Parathyroid adenoma (tissue), 2 donors: ENCODE data around the gene PAX2.
A peak's percentile ranks its signal among the peaks of the same experiment; 100 is the strongest.

Experiments
- H2AFZ ChIP-seq: fragments of 300-600 bp; sonication (generic); one replicate; pipeline ENCODE4 v1.7.0; 2017; ENCODE audit warnings: antibody characterized with exemption, mild to moderate bottlenecking
- H3K27ac ChIP-seq: fragments of 300-600 bp; sonication (generic); one replicate; pipeline ENCODE4 v1.7.0; 2017
- H3K27me3 ChIP-seq: fragments of 300-600 bp; sonication (generic); one replicate; pipeline ENCODE4 v1.7.0; 2017; ENCODE audit warnings: low read length; ENCODE audit not compliant: control insufficient read depth, insufficient read depth
- H3K36me3 ChIP-seq: fragments of 300-600 bp; sonication (generic); one replicate; pipeline ENCODE4 v1.7.0; 2017; ENCODE audit warnings: low read length; ENCODE audit not compliant: control insufficient read depth, insufficient read depth
- H3K4me1 ChIP-seq: fragments of 300-600 bp; sonication (generic); one replicate; pipeline ENCODE4 v1.7.0; 2017; ENCODE audit warnings: control low read depth
- H3K4me2 ChIP-seq: fragments of 300-600 bp; sonication (generic); one replicate; pipeline ENCODE4 v1.7.0; 2017; ENCODE audit warnings: low read length
- H3K4me3 ChIP-seq: fragments of 300-600 bp; sonication (generic); one replicate; pipeline ENCODE4 v1.7.0; 2017; ENCODE audit warnings: low read depth, low read length
- H3K79me2 ChIP-seq: fragments of 300-600 bp; sonication (generic); one replicate; pipeline ENCODE4 v1.7.0; 2017; ENCODE audit warnings: control low read depth
- H3K9ac ChIP-seq: fragments of 300-600 bp; sonication (generic); one replicate; pipeline ENCODE4 v1.7.0; 2017; ENCODE audit warnings: mild to moderate bottlenecking
- H3K9me3 ChIP-seq: fragments of 300-600 bp; sonication (generic); one replicate; pipeline ENCODE4 v1.7.0; 2017; ENCODE audit warnings: low read length; ENCODE audit not compliant: control insufficient read depth
- CTCF ChIP-seq: fragments of 300-600 bp; sonication (generic); IDR thresholded peaks from one replicate; pipeline ENCODE4 v1.7.0; 2017; ENCODE audit warnings: antibody characterized with exemption, mild to moderate bottlenecking
- donor health status: primary hyperparathyroidism.

Gene PAX2

GRCh38 chr10:100744136-100744986 is 1.0 kb upstream of the PAX2 start:
- Histone ChIP-seq H3K4me2 (peak overlapping the region; percentile 5), H3K27ac (no peak overlapping the region), H3K4me1 (no peaks in the 10 kb centered on the region), H3K9ac (no peak overlapping the region), H3K36me3 (no peaks in the 10 kb centered on the region), H3K4me3 (no peak overlapping the region), H3K27me3 (peaks cover 50% of the 10 kb centered on the region), H3K9me3 (no peaks in the 10 kb centered on the region), H3K79me2 (no peaks in the 10 kb centered on the region), H2AFZ (no peak overlapping the region)
- TF ChIP-seq CTCF = no peak

- TF ChIP-seq CTCF = no peak
- Histone ChIP-seq H3K9ac (no peak overlapping the region), H2AFZ (no peak overlapping the region), H3K4me2 (peak overlapping the region; percentile 36), H3K79me2 (no peaks in the 10 kb centered on the region), H3K36me3 (no peaks in the 10 kb centered on the region), H3K27me3 (peaks cover 48% of the 10 kb centered on the region), H3K4me3 (no peak overlapping the region), H3K27ac (no peak overlapping the region), H3K4me1 (no peaks in the 10 kb centered on the region), H3K9me3 (no peaks in the 10 kb centered on the region)
These were observed 751 bp downstream of the PAX2 start for GRCh38 chr10:100745882-100746783.

- no peaks in the 10 kb centered on the region for H3K4me1 ChIP-seq
These were observed 1.5 kb downstream of the PAX2 start for GRCh38 chr10:100746784-100747455.

More at GRCh38 chr10:100746784-100747455, 1.5 kb downstream of the PAX2 start:
- Histone ChIP-seq H3K36me3 (no peaks in the 10 kb centered on the region), H3K4me2 (no peak overlapping the region), H3K79me2 (no peaks in the 10 kb centered on the region), H3K27me3 (peaks cover 49% of the 10 kb centered on the region), H3K9me3 (no peaks in the 10 kb centered on the region), H3K4me3 (no peak overlapping the region), H3K9ac (no peak overlapping the region), H2AFZ (no peak overlapping the region), H3K27ac (no peak overlapping the region)
- no peak for TF ChIP-seq CTCF
